Panc1 (cell line): ENCODE results near the gene HLCS.

ENCODE experiments used
- CTCF ChIP-seq: fragments of 450-650 bp; IDR thresholded peaks from 2 replicates; pipeline ENCODE4 v1.5.1; 2017; ENCODE audit warnings: mild to moderate bottlenecking
- POLR2AphosphoS5 ChIP-seq: IDR thresholded peaks from 2 replicates; pipeline ENCODE4 v1.6.1; 2012; ENCODE audit warnings: mild to moderate bottlenecking, low read depth, low read length, moderate library complexity
- REST ChIP-seq, 2 experiments: IDR thresholded peaks; 2 replicates each; pipeline ENCODE4 v1.6.1; 2011 to 2012; ENCODE audit warnings: low read depth in 2 of 2, control low read depth in 1 of 2, low read length in 1 of 2, mild to moderate bottlenecking in 1 of 2, moderate library complexity in 1 of 2; ENCODE audit not compliant: insufficient read depth in 1 of 2
- TCF7L2 ChIP-seq: IDR thresholded peaks from 2 replicates; pipeline ENCODE4 v1.6.1; 2011; ENCODE audit warnings: mild to moderate bottlenecking, low read depth, low read length, inconsistent platforms

- TF ChIP-seq CTCF, result no peak
- no peak for TF ChIP-seq POLR2AphosphoS5
- TF ChIP-seq TCF7L2, result no peak
- no peak for TF ChIP-seq REST (IDR thresholded peaks at IDR 0.05; ENCODE audit: insufficient read depth in 1 of 2, low read depth in 2 of 2, low read length in 1 of 2)
These were observed 258.0 kb downstream of the HLCS start for GRCh38 chr21:36708286-36709029.
